Measurements from ENCODE around the gene DEPDC1B.

DNA sequence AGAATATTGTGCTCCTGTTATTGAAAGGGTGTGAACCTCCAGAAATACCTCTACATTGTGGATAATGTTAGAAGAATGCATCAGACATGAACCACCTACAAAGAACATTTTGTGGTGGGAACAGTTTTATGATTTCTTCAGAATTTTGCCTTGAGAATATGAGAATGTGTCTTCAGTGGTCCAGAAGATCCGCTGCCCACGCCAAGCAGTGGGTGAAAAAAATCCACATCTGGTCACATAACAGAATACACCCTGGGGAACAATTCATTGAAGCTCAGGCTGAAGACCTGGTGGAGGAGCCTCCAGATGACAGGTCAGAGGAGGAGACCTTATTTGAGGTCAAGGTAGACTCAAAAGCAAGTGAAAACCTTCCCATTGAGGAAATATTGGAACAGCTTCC is 69.1 kb downstream of the DEPDC1B start:
- TF ChIP-seq POLR2A (IDR thresholded peaks at IDR 0.05): no peak
- TF ChIP-seq, protein P1, sequence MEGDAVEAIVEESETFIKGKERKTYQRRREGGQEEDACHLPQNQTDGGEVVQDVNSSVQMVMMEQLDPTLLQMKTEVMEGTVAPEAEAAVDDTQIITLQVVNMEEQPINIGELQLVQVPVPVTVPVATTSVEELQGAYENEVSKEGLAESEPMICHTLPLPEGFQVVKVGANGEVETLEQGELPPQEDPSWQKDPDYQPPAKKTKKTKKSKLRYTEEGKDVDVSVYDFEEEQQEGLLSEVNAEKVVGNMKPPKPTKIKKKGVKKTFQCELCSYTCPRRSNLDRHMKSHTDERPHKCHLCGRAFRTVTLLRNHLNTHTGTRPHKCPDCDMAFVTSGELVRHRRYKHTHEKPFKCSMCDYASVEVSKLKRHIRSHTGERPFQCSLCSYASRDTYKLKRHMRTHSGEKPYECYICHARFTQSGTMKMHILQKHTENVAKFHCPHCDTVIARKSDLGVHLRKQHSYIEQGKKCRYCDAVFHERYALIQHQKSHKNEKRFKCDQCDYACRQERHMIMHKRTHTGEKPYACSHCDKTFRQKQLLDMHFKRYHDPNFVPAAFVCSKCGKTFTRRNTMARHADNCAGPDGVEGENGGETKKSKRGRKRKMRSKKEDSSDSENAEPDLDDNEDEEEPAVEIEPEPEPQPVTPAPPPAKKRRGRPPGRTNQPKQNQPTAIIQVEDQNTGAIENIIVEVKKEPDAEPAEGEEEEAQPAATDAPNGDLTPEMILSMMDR (IDR thresholded peaks at IDR 0.05): no peak
